Raji (cell line): ENCODE results near the gene SLC10A2.

ENCODE experiments used
- POLR2A ChIP-seq: IDR thresholded peaks from 2 replicates; pipeline ENCODE4 v1.6.1; 2011; ENCODE audit warnings: low read depth, low read length, control low read depth; ENCODE audit not compliant: insufficient read depth

SLC10A2 gene, protein sequence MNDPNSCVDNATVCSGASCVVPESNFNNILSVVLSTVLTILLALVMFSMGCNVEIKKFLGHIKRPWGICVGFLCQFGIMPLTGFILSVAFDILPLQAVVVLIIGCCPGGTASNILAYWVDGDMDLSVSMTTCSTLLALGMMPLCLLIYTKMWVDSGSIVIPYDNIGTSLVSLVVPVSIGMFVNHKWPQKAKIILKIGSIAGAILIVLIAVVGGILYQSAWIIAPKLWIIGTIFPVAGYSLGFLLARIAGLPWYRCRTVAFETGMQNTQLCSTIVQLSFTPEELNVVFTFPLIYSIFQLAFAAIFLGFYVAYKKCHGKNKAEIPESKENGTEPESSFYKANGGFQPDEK

DNA sequence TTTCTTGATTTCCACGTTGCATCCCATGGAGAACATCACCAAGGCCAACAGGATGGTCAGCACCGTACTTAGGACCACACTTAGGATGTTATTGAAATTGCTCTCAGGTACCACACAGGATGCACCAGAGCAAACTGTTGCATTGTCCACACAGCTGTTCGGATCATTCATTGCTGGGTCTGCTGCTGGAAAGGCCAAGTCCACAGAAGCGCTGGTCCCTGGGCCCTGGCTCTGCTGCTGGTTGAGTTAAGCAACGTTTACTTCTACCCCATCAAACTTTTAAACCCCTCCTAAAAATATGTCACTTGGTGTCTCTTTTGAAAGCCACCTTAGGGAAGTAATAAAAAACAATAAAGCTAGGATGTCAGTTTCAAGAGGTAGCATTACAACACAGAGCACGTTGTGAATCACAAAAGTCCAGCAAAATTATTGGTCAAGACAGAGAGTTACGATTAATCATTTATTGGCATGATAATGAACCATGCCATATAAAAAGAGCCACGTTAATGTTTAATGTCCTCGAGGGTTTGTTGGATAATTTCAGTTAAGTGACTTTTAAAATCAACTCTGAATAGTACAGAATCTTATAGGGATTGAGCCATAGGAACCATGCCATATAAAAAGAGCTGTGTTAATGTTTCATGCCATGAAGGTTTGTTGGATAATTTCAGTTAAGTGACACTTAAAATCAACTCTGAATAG is at the start of gene SLC10A2:
SLC10A2 (minus strand) TSS at position 339 of the 702 bp plus-strand sequence; CDS start at position 171, 168 bp downstream.
- TF ChIP-seq POLR2A: no peak

DNA sequence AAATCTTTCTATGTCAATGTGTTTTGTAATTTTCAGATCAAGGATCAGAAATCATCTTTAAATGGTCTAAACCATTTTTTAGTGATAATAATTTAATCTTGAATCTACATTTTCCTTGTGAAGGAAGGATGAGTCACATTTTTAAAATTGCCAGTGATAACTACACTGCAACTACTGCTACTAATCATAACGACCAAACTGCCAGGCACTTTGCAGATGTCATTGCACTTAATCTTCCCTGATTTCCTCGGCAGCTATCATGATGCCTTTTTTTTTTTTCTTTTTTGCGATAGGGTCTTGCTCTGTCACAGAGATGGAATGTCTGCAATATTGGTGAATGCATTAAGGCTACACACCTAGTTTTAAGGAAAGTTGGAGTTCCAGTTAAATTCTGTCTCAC is 41.4 kb upstream of the SLC10A2 start:
- no peak for TF ChIP-seq POLR2A

DNA sequence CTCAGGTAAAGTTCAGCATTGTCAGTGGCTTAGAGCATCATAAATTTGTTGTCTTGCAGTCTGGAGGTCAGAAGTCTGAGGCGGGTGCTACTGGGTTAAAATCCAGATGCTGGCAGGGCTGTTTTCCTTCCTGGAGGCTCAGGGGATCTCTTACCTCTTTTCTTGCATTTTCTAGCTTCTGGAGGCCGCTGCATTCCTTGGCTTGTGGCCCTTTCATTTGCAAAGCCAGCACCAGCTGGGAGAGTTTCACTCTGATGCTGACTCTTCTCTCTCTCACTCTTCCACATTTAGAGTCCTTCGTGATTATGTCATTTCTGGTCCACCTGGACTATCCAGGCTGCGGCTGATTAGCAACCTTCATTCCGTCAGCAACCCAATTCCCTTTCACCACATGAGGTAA is 38.1 kb upstream of the SLC10A2 start:
- no peak for TF ChIP-seq POLR2A

DNA sequence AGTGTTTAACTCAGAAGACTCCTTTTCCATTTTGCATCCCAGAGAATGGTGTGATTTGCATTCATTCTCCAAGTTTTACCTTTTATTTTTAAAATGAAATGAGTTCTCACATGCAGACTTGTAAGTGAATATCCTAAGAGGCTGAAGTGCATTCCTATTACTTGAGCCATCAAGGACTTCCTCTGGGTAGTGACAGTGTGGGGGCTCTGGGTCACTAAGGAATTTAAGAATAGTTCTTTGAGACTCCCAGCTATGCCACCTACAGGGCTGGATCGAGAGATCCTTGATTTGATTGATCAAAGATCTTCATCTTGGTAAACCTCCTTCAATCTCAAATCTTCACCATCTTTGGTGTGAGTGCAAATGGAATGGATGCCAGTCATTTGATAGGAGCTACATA is 36.3 kb upstream of the SLC10A2 start:
- TF ChIP-seq POLR2A: no peak

GRCh38 chr13:103101901-103102300 is 35.7 kb upstream of the SLC10A2 start:
- TF ChIP-seq POLR2A: no peak

DNA sequence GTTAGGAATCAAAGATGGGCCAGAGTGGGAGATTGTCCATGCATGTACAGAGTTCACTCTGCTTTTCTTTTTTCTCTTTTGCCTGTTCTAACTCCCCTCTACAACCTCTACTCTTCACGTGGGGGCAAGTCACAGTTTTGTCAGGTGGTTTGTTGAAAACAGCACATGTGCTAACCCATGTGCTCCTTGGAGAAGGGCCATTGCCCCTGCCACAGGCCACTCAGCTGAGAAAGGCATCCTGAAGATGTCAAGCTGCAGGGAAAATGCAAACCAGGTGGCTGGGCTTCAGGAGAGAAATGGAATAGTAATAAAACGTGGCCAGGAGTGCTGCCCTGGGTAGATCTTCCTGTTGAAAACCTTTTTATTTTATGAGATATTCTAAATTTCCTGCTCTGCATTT is 35.3 kb upstream of the SLC10A2 start:
- TF ChIP-seq POLR2A: no peak

DNA sequence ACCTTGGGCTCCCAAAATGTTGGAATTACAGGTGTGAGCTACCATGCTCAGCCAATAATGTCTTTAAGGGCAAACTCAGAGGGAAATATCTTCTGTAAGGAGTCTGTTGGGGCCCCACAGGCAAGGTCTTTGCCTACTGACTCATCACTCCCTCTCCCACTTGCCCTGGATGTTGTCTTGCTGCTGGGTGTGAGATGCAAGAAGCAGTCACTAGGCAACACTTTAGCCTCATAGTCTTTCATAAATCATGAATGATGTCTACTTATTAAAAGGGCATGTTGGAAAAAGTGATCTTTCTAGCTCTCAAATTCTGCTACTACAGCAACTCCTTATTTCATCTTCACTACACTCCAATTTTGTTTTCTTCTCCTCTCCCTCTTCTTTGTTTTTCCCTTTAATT is 34.6 kb upstream of the SLC10A2 start:
- no peak for TF ChIP-seq POLR2A

GRCh38 chr13:103099722-103100293 is 33.6 kb upstream of the SLC10A2 start:
- TF ChIP-seq POLR2A: no peak

- no peak for TF ChIP-seq POLR2A
These were observed 32.3 kb upstream of the SLC10A2 start for GRCh38 chr13:103098535-103098934.

DNA sequence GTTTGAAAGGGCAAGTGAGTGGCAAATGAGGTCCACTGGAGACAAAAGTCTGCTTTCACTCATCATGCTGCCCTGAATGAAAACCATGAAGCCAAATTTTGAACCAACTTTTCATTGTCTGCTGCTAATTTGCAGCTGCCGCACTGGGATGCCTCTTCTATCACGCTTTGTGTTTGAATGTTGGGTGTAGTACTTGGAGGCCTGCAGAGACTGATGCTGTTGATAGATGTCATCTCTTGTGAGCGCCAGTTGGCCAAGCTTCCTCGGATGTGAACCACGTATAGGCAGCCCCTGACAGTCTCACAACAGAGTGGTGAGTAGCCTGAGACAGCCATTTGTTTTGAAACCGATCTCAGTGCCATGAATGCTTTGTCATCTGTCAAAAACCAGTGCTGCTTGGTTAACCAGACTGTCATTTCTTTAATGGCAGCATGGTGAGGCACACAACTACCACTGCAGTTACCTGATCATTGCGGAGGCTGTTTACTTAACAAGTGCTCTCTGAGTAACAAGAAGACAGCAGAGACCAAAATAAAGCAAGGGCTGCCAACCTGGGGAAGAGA is 31.2 kb upstream of the SLC10A2 start:
- TF ChIP-seq POLR2A: no peak

GRCh38 chr13:103087275-103087674 is 21.1 kb upstream of the SLC10A2 start:
- no peak for TF ChIP-seq POLR2A

DNA sequence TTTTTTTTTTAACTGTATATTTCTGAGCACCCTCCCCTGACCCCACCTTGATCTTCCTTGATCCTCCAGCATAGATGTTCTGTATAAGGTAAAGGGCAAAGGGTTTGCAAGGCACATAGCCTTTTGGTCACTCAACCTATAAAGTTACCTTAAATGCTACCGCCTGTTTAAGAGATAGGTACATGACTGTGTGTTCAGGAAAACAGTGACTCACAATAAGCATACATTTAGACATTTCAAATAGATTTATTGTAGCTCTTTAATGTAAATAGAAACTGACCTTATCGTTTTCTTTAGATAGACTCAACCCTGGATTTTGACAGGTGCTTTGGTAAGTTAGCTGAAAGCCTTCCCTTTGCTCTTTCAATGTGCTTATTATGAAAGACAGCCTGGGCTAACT is 15.2 kb upstream of the SLC10A2 start:
- TF ChIP-seq POLR2A: no peak

GRCh38 chr13:103078158-103078557 is 11.9 kb upstream of the SLC10A2 start:
- no peak for TF ChIP-seq POLR2A

DNA sequence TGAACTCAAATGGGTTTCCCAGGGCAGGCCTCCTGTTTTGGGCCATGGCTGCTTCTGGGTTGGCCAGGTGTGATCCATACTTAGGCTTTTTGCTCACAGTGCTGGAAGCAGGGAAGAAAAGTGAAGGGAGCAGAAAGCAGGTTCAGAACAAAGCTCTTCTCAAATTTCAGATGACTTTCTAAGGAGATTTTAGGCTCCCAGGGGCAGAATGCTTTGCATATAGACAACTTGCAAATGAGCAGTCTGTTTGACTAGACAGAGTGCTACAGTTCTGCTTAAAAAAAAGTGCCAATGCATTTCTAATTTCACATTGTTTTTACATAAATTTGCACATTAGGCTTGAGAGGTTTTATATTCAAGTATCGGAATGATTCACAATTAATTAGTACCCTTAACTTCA is 2.6 kb upstream of the SLC10A2 start:
- no peak for TF ChIP-seq POLR2A

DNA sequence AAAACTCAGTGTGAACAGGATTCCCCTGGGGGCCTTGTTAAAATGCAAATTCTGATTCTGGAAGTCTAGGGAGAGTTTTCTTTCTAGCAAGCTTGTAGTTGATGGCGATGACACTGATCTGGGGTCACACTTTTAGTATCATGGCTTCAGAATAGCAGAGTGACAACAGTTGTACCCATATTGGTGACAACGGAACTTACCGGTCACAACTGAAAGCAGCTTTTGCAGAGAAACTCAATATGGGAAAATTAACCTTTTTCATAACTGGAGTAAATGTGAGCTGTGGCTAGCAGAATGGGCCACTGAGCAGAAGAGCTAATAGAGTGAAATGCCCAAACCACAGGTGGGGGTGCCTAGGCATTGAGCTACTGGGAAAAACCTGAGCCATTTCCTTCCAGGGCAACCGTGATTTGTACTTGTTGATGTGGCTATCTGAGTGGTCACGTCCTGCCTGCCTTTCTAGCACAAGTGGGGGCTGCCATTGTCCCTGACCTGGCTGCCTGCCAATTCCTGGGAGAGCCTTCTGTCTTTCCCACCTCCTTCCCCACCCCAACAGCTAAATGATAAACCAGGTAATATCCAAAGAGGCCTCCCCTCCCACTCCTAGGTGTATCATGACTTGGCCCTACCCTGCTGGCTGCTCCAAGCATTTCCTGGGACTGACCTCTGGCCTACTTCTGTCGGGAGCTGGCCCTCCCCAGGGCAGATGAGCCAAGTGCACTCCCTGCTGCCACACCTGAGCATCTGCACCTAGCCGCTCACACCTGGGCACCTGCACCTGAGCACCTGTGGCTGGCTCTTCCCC is 1.7 kb upstream of the SLC10A2 start:
- no peak for TF ChIP-seq POLR2A
